HepG2 (cell line): ENCODE measurements around the gene CNPY4.

ENCODE experiments used
- EED ChIP-seq: sonication (generic); formaldehyde crosslinking; IDR thresholded peaks from 2 replicates; pipeline ENCODE4 v1.5.0; 2020; ENCODE audit warnings: mild to moderate bottlenecking, missing genetic modification reagents
- ERF ChIP-seq: IDR thresholded peaks from 2 replicates; pipeline ENCODE4 v1.6.1; 2018; ENCODE audit warnings: missing biosample characterization, missing genetic modification reagents
- ISL2 ChIP-seq: sonication (generic); formaldehyde crosslinking; IDR thresholded peaks from 2 replicates; pipeline ENCODE4 v1.5.0; 2020; ENCODE audit warnings: missing genetic modification reagents
- JUN ChIP-seq: sonication (generic); formaldehyde crosslinking; IDR thresholded peaks from 2 replicates; pipeline ENCODE4 v1.4.0; 2020; ENCODE audit warnings: mild to moderate bottlenecking, missing genetic modification reagents
- MEIS1 ChIP-seq: sonication (generic); formaldehyde crosslinking; IDR thresholded peaks from 2 replicates; pipeline ENCODE4 v1.9.0; 2021; ENCODE audit warnings: mild to moderate bottlenecking, missing genetic modification reagents, moderate library complexity, borderline replicate concordance
- NFYB ChIP-seq: sonication (generic); formaldehyde crosslinking; IDR thresholded peaks from 2 replicates; pipeline ENCODE4 v1.4.0; 2020; ENCODE audit warnings: missing genetic modification reagents
- ZNF326 ChIP-seq: sonication (generic); formaldehyde crosslinking; IDR thresholded peaks from 2 replicates; pipeline ENCODE4 v1.4.0; 2020; ENCODE audit warnings: missing genetic modification reagents, borderline replicate concordance
- TF ChIP-seq, protein P1 (sequence below): sonication (generic); formaldehyde crosslinking; IDR thresholded peaks from 2 replicates; pipeline ENCODE4 v1.5.0; 2020; ENCODE audit warnings: mild to moderate bottlenecking, missing genetic modification reagents, moderate library complexity
- TF ChIP-seq, protein P2 (sequence below): sonication (generic); formaldehyde crosslinking; conservative IDR thresholded peaks from 2 replicates; pipeline ENCODE4 v1.5.0; 2020; ENCODE audit warnings: missing genetic modification reagents
- TF ChIP-seq, protein P3 (sequence below): sonication (generic); formaldehyde crosslinking; IDR thresholded peaks from 2 replicates; pipeline ENCODE4 v1.5.1; 2020; ENCODE audit warnings: mild to moderate bottlenecking, missing genetic modification reagents, moderate library complexity

DNA sequence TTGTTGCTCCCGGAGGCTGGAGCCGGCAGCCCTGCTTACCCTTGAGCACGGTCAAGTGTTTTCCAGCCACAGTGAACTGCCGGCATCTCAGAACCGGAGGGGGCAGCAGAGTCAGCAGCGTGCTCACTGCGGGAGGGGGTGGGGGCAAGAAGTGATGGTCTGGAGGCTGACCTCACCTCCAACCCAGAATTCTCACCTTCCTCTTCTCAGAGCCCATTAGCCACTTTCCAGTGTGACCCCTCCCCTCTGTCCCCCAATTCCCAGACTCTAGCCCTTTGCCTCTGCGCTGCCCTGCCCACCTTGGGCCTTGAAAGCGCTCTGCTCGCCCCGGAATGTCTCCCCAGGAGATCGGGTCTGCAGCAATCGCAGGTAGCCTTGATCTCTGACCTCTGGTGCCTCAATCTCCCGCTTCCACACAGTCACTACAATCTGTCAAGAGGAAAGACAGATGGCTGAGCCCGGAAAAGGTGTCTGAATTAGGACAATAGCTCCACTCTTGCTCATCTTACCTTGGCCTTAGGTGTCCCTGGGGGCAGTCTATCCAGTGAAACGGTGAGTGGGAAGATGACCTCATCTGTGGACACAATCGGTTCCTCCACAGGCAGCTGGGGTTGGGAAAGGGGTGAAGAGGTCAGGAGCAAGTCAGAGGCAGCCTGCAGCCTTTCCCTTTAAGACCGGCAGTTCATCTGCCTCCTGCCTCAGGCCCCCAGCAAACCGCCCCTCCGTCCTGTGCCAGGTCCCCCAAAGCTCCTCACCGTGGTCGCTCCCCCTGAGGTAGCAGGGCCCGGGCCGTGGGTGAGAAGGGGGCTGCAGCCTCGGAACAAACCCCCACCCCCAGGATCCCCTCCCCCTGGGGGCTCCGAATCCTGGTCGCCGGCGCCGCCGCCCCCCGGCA lies 38.1 kb downstream of the CNPY4 start:
- TF ChIP-seq, protein P1, sequence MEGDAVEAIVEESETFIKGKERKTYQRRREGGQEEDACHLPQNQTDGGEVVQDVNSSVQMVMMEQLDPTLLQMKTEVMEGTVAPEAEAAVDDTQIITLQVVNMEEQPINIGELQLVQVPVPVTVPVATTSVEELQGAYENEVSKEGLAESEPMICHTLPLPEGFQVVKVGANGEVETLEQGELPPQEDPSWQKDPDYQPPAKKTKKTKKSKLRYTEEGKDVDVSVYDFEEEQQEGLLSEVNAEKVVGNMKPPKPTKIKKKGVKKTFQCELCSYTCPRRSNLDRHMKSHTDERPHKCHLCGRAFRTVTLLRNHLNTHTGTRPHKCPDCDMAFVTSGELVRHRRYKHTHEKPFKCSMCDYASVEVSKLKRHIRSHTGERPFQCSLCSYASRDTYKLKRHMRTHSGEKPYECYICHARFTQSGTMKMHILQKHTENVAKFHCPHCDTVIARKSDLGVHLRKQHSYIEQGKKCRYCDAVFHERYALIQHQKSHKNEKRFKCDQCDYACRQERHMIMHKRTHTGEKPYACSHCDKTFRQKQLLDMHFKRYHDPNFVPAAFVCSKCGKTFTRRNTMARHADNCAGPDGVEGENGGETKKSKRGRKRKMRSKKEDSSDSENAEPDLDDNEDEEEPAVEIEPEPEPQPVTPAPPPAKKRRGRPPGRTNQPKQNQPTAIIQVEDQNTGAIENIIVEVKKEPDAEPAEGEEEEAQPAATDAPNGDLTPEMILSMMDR (CRISPR knock-in tag) = peak; percentile 18; the same call in 1 of the 2 replicates
- TF ChIP-seq MEIS1 (CRISPR knock-in tag) = peak; percentile 38; the same call in 1 of the 2 replicates
- no peak for TF ChIP-seq EED (CRISPR knock-in tag)
- TF ChIP-seq, protein P2, sequence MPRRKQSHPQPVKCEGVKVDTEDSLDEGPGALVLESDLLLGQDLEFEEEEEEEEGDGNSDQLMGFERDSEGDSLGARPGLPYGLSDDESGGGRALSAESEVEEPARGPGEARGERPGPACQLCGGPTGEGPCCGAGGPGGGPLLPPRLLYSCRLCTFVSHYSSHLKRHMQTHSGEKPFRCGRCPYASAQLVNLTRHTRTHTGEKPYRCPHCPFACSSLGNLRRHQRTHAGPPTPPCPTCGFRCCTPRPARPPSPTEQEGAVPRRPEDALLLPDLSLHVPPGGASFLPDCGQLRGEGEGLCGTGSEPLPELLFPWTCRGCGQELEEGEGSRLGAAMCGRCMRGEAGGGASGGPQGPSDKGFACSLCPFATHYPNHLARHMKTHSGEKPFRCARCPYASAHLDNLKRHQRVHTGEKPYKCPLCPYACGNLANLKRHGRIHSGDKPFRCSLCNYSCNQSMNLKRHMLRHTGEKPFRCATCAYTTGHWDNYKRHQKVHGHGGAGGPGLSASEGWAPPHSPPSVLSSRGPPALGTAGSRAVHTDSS (CRISPR knock-in tag) = no peak
- no peak for TF ChIP-seq ISL2
- TF ChIP-seq ZNF326 (CRISPR knock-in tag) = no peak
- TF ChIP-seq JUN (CRISPR knock-in tag) = peak; percentile 74; the same call in 1 of the 2 replicates
- no peak for TF ChIP-seq ERF (CRISPR knock-in tag)
- no peak for TF ChIP-seq NFYB (CRISPR knock-in tag)
- TF ChIP-seq, protein P3, sequence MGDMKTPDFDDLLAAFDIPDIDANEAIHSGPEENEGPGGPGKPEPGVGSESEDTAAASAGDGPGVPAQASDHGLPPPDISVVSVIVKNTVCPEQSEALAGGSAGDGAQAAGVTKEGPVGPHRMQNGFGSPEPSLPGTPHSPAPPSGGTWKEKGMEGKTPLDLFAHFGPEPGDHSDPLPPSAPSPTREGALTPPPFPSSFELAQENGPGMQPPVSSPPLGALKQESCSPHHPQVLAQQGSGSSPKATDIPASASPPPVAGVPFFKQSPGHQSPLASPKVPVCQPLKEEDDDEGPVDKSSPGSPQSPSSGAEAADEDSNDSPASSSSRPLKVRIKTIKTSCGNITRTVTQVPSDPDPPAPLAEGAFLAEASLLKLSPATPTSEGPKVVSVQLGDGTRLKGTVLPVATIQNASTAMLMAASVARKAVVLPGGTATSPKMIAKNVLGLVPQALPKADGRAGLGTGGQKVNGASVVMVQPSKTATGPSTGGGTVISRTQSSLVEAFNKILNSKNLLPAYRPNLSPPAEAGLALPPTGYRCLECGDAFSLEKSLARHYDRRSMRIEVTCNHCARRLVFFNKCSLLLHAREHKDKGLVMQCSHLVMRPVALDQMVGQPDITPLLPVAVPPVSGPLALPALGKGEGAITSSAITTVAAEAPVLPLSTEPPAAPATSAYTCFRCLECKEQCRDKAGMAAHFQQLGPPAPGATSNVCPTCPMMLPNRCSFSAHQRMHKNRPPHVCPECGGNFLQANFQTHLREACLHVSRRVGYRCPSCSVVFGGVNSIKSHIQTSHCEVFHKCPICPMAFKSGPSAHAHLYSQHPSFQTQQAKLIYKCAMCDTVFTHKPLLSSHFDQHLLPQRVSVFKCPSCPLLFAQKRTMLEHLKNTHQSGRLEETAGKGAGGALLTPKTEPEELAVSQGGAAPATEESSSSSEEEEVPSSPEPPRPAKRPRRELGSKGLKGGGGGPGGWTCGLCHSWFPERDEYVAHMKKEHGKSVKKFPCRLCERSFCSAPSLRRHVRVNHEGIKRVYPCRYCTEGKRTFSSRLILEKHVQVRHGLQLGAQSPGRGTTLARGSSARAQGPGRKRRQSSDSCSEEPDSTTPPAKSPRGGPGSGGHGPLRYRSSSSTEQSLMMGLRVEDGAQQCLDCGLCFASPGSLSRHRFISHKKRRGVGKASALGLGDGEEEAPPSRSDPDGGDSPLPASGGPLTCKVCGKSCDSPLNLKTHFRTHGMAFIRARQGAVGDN (CRISPR knock-in tag) = no peak; the same call in 1 of the 2 replicates
